ENCODE data around the gene RHOB.

RHOB gene

DNA sequence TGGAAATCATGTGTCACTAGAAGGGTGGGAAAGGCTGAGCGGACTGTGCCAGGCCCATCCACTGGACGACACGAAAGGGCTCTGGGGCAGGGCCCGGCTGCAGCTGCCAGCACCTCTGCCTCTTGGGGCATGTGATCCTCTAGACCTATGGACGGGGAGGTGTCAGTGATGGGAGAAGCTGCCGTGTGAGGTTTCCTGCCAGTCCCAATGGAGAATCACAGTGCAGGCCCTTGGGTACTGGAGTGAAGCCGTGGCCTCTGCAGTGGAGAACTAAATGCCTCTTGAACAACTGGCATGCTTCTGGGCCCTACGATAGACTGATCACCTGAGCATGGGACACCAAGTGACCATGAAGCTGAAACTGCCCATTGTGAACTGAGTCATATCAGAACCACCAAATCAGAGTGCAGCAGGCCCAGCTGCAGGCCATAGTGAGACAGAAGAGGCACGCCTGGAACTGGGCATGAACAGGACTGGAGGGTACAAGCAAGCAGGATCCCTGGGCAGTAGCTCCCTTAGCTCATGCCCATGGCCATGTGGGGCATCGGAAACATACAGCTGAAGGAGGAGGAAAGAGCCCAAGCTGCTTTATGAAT lies 18.8 kb upstream of the RHOB start:
- TF ChIP-seq, protein P1, sequence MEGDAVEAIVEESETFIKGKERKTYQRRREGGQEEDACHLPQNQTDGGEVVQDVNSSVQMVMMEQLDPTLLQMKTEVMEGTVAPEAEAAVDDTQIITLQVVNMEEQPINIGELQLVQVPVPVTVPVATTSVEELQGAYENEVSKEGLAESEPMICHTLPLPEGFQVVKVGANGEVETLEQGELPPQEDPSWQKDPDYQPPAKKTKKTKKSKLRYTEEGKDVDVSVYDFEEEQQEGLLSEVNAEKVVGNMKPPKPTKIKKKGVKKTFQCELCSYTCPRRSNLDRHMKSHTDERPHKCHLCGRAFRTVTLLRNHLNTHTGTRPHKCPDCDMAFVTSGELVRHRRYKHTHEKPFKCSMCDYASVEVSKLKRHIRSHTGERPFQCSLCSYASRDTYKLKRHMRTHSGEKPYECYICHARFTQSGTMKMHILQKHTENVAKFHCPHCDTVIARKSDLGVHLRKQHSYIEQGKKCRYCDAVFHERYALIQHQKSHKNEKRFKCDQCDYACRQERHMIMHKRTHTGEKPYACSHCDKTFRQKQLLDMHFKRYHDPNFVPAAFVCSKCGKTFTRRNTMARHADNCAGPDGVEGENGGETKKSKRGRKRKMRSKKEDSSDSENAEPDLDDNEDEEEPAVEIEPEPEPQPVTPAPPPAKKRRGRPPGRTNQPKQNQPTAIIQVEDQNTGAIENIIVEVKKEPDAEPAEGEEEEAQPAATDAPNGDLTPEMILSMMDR (IDR thresholded peaks at IDR 0.05), result no peak
- Histone ChIP-seq H3K27ac (no peak overlapping the region), H3K9me3 (no peaks in the 10 kb centered on the region), H3K4me3 (ENCODE audit: low read depth in 1 of 2, low read length in 1 of 2) (no peak overlapping the region), H3K27me3 (no peaks in the 10 kb centered on the region), H3K4me1 (ENCODE audit: control insufficient read depth in 1 of 2, insufficient read depth in 1 of 2, low read depth in 1 of 2, low read length in 1 of 2) (peaks cover 38 to 40% of the 10 kb centered on the region in 2 experiments), H3K36me3 (no peaks in the 10 kb centered on the region)

DNA sequence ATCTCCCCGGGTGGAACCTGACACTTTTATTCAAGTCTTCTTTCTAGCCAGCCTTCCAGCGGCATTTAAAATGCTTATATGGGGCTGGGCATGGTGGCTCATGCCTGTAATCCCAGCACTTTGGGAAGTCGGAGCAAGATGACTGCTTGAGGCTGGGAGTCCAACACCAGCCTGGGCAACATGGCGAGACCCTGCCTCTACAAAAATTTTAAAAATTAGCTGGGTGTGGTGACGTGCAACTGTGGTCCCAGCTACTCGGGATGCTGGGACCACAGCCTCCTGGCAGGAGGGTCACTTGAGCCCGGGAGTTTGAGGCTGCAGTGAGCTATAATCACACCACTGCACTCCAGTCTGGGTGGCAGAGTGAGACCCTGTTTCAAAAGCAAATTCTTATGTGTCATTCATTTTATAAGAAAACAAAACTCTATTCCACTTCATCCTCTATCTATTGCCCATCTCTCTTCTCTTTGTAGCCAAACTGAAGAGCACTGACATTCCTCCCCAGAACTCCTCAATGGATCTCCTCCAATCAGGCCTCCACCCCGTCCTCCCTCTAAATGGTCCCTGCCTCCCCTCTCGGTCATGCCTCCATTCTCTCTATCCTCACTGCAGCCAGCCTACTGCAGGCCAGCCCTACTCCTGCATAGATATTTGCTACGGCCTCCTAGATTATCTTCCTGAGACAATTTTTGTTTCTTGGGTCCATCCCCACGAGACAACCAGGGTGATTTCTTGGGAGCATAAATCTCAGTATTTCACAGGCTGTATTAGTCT lies 18.0 kb upstream of the RHOB start:
- TF ChIP-seq, protein P1 (IDR thresholded peaks at IDR 0.05), result no peak
- Histone ChIP-seq H3K4me1 (ENCODE audit: control insufficient read depth in 1 of 2, insufficient read depth in 1 of 2, low read depth in 1 of 2, low read length in 1 of 2) (peaks cover 29 to 32% of the 10 kb centered on the region in 2 experiments), H3K36me3 (no peaks in the 10 kb centered on the region), H3K27me3 (no peaks in the 10 kb centered on the region), H3K9me3 (no peaks in the 10 kb centered on the region), H3K4me3 (ENCODE audit: low read depth in 1 of 2, low read length in 1 of 2) (no peak overlapping the region), H3K27ac (no peak overlapping the region)

DNA sequence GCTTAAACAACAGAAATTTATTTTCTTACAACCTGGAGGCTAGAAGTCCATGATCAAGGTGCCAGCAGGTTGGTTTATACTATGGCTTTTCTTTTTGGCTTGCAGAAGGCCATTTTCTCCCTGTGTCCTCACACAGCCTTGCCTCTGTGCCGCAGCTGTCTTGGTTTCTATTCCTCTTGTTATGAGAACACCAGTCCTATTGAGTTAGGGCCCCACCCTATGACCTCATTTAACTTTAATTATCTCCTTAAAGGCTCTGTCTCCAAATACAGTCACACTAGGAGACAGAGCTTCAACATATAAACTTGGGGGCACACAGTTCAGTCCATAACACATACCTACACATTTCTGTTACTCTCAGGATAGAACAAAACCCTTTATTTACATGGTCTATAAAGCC lies 17.3 kb upstream of the RHOB start:
- Histone ChIP-seq H3K4me1 (ENCODE audit: control insufficient read depth in 1 of 2, insufficient read depth in 1 of 2, low read depth in 1 of 2, low read length in 1 of 2) (peaks cover 23 to 26% of the 10 kb centered on the region in 2 experiments), H3K36me3 (no peaks in the 10 kb centered on the region), H3K27me3 (no peaks in the 10 kb centered on the region), H3K27ac (no peak overlapping the region), H3K4me3 (ENCODE audit: low read depth in 1 of 2, low read length in 1 of 2) (no peak overlapping the region), H3K9me3 (no peaks in the 10 kb centered on the region)
- TF ChIP-seq, protein P1 (IDR thresholded peaks at IDR 0.05), result no peak

DNA sequence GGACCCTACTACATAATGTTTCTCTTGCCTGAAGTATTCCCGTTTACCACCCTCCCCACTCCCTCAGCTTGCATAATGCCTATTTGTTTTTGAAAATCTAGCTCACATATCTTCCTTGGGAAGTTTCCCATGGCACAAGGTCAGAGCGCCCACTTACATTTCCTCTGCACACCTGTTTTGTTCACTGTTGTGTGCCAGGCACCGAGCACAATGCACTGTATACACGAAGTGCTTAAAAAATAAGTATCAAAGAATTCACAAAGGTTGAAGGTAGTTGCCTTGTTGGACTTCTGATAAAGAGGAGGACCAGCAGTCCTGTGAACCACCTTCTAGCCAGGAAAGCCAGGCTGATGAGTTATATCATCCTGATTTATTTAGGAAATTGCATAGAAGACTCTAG lies 16.8 kb upstream of the RHOB start:
- no peak overlapping the region for H3K4me3 ChIP-seq (ENCODE audit: low read depth in 1 of 2, low read length in 1 of 2)
- H3K36me3 ChIP-seq, result no peaks in the 10 kb centered on the region
- peaks cover 18 to 23% of the 10 kb centered on the region in 2 experiments for H3K4me1 ChIP-seq (ENCODE audit: control insufficient read depth in 1 of 2, insufficient read depth in 1 of 2, low read depth in 1 of 2, low read length in 1 of 2)
- no peaks in the 10 kb centered on the region for H3K9me3 ChIP-seq
- TF ChIP-seq, protein P1 (IDR thresholded peaks at IDR 0.05), result no peak
- no peak overlapping the region for H3K27ac ChIP-seq
- no peaks in the 10 kb centered on the region for H3K27me3 ChIP-seq

DNA sequence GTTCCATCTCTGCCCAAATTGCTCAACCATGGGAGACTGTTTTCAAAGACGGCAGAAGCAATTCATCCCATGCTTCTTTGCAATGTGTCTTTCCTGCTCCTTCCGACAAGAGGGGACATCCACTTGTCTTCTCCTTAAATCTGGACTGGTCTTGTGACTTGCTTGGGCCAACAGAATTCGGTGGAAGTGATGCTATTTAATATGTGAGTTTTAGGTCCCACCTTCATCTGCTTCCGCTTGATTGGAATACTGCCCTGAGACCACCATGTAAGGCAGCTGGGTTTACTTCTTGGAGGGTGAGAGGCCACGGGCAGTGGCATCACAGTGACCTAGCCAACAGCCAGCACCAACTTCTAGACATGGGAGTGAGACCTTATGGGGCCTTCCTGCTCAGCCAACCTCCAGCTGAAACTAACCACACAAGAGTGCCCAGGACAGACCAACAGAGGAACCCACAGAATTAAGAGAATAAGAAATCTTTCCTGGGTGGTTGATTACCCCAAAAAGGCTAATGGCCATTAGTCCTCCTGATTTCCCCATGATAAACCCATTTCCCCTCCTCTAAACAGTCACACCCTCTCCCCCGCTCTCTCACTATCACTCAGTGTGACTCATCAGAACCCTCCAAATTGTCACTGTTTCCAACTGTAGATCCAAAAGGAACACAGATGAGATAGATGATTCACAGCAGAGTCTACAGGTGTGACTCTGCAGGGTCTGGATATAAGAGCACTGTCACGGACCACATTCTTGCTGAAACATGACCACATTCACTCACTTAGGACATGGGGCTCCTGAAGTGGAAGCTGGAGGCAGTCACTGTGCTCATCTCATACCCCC lies 16.2 kb upstream of the RHOB start:
- TF ChIP-seq, protein P1 (IDR thresholded peaks at IDR 0.05), result no peak
- H3K36me3 ChIP-seq, result no peaks in the 10 kb centered on the region
- no peaks in the 10 kb centered on the region for H3K9me3 ChIP-seq
- peaks cover 12 to 17% of the 10 kb centered on the region in 2 experiments for H3K4me1 ChIP-seq (ENCODE audit: control insufficient read depth in 1 of 2, insufficient read depth in 1 of 2, low read depth in 1 of 2, low read length in 1 of 2)
- H3K4me3 ChIP-seq (ENCODE audit: low read depth in 1 of 2, low read length in 1 of 2), result no peak overlapping the region
- H3K27me3 ChIP-seq, result no peaks in the 10 kb centered on the region
- H3K27ac ChIP-seq, result no peak overlapping the region

All from neutrophil (primary cell).